SH-SY5Y (cell line): Measurements from ENCODE around the gene GNG14.

Source experiments
- GATA2 ChIP-seq: IDR thresholded peaks from 2 replicates; pipeline ENCODE4 v1.6.1; 2011; ENCODE audit warnings: mild to moderate bottlenecking, low read depth, low read length
- GATA3 ChIP-seq: IDR thresholded peaks from 2 replicates; pipeline ENCODE4 v1.6.1; 2011; ENCODE audit warnings: low read depth, mild to moderate bottlenecking, low read length, moderate library complexity

DNA sequence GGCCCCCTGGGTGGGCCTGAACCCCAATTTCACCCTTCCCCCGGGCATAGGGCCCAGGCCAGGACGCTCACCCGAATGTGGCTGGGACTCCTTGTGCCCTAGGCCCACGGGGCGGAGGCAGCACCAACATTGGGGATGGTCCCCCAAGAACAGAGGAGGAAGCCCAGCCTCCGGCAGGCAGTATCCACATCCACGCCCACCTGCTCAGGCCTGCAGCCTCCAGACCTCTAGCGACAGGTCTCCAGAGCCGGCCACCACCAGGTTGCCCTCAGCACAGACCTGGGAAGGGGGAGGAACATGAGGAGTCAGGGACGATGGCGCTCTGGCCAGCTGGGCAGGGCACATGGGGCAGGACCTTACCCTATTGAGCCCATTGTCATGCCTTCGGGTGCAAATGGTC lies 1.2 kb downstream of the GNG14 start:
- TF ChIP-seq GATA2 (no peak), GATA3 (no peak)
